ENCODE measurements around the gene IL27RA.

The IL27RA gene

DNA sequence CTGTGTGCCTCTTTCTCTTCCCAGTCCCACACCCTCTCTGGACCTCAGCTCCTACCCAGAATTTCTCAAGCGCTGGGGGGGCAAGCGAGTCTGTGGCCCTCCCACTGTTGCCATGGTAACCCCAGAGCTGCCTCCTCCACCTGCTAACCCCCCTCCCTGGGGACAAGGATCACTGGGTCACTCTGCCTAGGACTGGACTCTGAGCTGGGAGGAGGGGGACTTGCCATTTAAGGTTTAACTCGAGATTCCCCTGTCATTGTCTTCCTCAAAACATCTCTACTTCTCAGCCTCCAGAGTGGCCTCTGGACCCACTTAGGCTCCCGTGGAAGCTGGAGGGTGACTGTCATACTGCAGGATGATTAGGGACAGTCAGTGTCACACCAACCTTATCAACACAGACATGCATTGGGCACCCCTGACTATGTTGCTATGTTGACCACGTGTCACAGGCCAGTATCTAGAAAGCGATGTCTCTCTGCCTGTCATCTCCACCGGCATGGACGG, 28.1 kb downstream of the IL27RA start:
- DNase-seq (ENCODE audit: low read depth), result no peak

GRCh38 chr19:14061081-14061749, 29.7 kb downstream of the IL27RA start:
- DNase-seq (ENCODE audit: low read depth), result no peak

DNA sequence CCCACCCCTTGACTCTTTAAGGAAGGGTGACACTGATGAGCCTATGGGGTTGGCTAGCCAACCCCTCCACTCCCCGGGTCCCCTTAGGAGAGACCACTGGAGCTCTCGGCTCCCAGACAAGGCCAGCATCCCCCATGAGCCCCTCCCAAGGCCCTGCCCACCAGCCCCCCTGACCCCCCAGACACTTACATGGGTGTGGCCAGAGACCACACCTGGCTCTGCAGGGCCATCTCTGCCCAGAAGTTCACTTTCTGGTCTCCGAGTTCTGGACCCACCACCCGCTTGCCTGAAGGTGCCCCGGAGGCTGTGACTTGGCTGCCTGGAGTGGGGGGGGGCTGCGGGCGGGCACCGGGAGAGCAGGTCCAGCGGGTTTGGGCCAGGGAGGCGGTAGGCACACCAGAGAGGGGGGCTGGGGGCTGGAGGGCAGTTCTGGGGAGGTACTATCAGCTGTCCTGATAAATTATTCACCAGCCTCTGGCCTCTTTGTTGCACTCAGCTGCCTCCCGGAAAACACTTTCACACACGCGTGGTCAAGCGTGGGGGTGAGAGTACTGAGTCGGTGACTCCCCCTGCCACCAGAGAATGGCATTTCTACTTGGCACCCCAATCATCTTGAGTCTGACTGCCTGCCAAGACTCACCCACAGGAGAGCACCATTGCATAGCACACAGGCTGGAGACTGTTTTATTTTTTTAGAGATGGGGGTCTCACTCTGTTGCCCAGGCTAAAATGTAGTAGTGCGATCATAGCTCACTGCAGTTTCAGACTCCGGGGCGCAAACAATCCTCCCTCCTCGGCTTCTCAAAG, 30.4 kb downstream of the IL27RA start, which contains the start of gene PALM3:
TSS of gene PALM3 (minus strand) at position 326 of the 807 bp plus-strand sequence. CDS start at position 230, 96 bp downstream.
- DNase-seq (ENCODE audit: low read depth), result no peak

DNA sequence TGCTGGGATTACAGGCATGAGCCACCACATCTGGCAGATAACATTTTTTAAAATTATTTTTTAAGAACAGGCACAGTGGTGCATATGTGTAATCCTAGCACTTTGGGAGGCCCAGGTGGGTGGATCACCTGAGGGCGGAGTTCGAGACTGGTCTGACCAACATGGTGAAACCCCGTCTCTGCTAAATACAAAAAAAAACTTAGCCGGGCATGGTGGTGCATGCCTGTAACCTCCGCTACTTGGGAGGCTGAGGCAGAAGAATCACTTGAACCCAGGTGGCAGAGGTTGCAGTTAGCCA, 30.9 kb downstream of the IL27RA start:
- no peak for DNase-seq (ENCODE audit: low read depth)

GRCh38 chr19:14063105-14063504, 31.5 kb downstream of the IL27RA start:
- DNase-seq (ENCODE audit: low read depth), result peak; percentile 28

GRCh38 chr19:14066134-14066533, 34.6 kb downstream of the IL27RA start:
- DNase-seq (ENCODE audit: low read depth), result no peak

DNA sequence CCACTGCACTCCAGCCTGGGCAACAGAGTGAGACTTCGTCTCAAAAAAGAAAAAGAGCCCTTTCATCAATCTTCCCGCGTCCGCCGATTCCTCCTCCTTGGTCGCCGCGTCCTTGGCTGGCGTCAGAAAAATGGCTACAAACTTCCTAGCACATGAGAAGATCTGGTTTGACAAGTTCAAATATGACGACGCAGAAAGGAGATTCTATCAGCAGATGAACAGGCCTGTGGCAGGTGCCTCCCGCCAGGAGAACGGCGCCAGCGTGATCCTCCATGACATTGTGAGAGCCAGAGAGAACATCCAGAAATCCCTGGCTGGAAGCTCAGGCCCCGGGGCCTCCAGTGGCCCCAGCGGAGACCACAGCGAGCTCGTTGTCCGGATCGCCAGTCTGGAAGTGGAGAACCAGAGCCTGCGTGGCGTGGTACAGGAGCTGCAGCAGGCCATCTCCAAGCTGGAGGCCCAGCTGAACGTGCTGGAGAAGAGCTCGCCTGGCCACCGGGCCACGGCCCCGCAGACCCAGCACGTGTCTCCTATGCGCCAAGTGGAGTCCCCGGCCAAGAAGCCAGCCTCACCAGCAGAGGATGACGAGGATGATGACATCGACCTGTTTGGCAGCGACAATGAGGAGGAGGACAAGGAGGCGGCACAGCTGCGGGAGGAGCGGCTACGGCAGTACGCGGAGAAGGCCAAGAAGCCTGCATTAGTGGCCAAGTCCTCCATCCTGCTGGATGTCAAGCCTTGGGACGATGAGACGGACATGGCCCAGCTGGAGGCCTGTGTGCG, 38.9 kb downstream of the IL27RA start:
- DNase-seq (ENCODE audit: low read depth), result no peak

DNA sequence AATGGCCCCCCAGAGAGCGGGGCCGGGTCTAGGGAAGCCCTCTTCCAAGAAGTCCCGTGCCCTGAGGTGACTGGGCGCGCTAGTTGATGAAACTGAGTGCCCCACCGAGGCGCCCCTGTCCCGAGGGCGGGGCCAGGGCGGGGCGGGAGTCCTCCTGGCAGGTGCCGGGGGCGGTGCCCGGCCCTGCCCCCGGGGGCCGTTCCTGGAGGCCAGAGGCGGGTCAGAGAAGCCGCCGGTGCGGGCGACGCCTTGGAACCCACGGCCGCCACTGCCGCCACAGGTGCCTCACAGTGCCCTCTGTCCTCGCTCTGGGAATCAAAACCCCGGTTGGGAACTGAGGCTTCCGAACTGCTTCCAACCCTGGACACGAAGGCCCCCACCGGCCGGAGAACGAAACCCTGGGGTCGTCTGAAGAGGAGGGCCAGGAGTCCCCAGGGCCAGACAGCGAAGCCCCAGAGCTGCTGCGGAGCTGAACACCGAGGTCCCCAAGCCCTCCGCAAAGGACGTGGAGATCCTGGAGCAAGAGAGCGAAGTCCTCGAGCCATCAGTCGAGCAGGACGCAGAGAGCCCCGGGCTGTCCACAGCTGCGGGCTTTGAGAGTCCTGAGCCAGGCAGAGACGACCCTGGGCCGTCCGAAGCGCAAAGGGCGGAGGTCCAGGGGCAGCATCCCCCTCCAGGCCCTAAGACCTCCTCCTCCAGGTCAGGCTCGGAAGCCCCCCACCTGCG, 41.1 kb downstream of the IL27RA start, which contains the start of gene MISP3:
TSS of gene MISP3 (plus strand) at position 252 of the 726 bp plus-strand sequence. CDS start 524 bp downstream, outside the sequence.
- peak; percentile 43 for DNase-seq (ENCODE audit: low read depth)

- DNase-seq (ENCODE audit: low read depth), result peak; percentile 76
Observed at GRCh38 chr19:14073261-14073924, 41.8 kb downstream of the IL27RA start.

DNA sequence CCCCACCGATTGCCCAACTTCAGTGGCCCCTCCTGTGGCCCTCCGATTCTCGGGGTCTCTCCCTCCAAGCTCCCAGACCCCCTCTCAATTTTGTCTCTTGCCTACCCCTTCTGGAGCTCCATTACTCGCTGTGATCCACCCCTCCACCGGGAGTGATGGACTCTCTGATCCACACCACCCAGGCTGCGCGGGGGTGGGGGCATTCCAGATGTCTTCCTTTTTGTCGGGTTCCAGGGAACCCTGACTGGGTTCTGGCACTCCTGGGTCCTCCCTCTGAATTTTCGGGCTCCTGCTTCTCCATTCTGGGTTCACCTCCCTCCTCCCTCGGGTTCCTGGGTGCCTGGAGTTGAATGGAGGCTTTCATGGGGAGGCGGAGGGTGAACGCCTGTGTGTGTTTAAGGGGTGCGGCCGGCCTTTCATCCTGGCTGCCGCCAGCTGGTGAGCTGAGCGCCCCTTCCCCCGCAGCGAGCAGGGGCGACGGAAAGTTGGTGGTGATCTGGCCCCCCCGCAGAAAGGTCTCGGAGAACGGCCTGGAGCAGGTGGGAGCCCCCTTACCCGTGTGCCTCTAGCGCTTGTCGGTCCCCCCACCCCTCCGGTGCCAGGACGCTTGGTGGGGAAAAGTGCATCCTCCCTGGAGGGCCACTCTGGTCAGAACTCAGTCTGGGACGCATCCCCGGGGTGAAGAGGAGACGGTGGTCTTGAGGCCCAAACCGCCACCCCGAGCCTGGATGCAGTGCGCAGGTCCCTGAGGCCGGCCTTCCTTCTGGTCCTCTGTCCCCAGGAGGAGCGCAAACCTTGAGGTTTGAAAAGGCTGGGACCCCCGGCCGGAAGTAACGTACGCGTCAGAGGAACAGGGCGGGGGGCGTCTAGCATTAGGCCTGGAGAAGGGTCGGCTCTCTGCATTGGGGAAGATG, 42.6 kb downstream of the IL27RA start:
- DNase-seq (ENCODE audit: low read depth), result no peak

DNA sequence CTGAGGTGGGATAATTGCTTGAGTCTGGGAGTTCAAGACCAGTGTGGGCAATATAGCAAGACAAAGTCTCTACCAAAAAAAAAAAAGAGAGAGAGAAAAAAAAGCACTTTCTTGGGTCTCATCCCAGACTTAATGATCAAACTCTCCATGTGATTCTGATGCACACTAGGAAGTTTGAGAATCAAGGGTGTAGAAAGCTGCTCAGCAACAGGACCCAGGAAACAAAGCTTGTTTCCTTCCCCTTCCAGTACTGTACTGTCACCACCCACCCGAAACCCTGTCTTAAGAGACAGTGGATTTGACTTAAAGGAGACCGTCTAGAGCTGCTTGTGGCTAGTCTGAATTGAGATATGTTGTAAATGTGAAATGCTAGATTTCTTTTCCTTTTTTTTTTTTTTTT, 46.8 kb downstream of the IL27RA start:
- DNase-seq (ENCODE audit: low read depth), result no peak

DNA sequence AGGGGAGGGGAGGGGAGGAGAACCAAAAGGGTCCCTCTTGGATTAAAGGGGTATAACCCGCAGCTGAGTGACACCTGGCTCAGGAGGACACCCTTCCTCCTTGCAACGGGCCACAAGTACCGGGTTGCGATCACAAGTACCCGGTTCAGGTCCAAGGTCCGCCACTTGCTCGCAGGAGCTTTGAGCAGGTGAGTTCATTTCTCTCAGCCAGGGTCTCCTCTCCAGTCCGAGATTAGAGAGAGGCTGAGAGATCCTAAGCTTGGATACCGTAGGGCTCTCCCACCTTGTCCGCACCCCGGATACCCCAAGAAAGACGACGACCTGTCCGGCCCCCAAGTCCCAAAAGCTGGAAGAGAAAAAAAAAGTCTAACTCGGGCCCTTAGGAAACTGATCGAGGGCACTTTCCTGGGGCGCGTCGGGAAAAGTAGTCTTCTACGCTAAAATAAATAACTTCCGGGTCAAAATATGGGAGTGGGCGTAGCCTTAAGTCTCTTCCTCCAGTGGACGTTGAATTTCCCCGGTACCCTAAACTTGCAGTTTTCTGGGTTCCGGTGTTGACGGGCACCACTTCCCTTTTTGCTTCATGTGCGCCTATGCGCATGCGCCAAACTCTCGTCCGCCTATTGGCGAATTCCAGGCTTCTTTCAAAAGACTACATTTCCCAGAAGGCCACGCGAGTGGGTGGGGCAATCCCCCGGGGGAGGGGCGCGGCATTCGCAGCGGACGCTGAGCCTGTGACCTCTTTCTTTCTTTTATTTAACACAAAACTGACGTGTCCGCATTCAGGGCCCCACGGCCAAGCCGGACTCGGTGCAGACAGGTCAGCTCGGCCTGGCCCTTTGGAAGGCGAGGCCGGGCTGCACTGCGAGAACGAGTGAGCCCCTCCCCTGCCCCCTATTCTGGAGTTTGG, 49.6 kb downstream of the IL27RA start:
- peak; percentile 100 for DNase-seq (ENCODE audit: low read depth)

DNA sequence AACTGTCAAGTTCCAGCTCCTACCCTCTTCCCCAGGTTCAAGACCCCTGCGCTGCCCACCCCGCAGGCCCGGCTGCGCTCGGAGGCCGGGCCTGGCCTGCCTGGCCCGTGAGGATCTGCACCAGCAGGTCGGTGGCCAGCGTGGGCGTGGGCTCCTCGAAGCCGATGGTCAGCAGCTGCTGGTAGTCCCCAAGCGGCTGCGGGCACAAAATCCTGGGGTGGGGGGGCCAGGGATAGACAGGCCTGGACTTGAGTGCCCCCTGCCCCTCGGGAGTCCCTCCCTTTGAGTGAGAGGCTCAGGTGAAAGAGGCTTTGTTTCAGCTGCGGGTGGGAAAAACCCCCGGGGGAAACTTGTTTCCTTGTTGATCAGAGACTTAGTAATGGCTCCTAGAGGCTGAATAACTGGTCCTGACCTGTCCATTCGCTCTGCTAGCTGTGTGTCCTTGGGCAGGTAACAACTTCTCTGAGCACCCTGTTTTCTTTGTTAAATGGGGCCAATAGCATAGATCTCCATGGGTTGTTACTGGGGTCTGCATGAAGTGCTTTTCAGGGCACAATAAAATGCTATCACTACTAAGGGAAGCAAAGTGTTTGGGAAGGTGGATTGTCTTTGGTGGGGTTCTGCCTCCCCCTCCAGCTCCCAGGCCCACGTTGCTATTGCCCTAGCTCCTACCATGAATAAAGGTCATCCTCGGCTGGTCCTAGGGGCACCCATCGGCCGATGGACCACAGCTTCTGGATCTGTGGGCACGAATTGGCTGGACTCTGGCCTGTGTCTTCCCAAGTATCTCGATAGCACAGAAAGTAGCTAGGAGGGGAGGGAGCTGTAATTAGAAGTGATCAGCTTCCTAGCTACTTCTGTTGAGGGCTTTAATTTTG, 50.5 kb downstream of the IL27RA start:
- DNase-seq (ENCODE audit: low read depth), result no peak

DNA sequence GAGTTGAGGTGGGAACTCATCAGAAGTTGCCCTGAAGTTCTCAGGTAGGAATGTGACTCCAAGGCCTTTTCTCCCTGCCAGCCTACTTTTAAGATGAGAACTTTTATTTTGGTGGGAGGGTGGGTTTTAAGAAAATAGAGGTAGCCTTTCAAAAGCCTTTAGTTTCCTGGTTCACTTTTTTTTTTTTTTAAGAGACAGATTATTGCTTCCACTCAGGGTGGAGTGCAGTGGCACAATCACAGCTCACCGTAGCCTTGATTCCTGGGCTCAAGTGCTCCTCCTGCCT, 51.1 kb downstream of the IL27RA start:
- no peak for DNase-seq (ENCODE audit: low read depth)

GRCh38 chr19:14085309-14085995, 53.9 kb downstream of the IL27RA start, which contains the start of gene C19orf67:
C19orf67 (minus strand) TSS chr19:14085783; CDS start chr19:14085627, 156 bp downstream.
- no peak for DNase-seq (ENCODE audit: low read depth)

- DNase-seq (ENCODE audit: low read depth), result no peak
Observed at GRCh38 chr19:14086098-14086497, 54.5 kb downstream of the IL27RA start.

DNA sequence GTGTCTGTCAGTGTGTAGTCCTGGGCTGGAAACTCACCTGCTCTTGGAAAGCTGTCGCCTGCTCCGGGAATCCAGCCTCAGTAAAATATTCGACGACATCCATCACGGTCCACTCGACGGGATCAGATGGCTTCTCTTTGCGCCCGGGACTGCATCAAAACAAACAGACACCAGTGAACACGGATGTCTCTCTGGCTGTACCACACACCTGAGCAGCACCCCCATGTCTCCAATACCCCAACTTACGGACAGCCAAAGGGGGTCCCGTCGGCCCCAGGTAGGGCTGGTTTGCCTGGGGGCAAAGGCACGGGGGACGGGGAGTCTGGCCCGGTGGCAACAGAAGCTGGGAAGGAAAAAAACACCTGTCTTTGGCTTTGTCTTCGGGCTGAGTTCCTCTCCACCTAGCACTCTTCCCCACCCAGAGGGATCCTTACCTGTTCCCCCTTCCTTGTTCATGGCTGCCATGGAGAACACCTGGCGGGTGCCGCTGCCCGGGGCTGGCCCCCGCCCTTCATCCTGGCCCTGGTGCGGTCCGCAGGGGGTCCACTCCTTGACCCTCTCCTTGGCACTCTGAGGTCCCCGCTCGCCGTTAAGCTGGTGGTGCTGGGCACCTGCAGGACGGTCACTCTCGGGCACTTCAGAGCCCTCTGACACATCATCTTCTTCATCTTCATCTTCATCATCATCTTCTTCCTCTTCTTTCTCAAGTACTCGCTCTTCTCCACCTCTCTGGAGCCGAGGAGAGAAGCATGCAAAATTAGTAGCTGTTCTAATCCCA, 57.3 kb downstream of the IL27RA start:
- no peak for DNase-seq (ENCODE audit: low read depth)
